CD4-positive, alpha-beta T cell (primary cell): ENCODE results near the gene LRRC36. TPM values are rescaled to one million over a fixed set of nuclear protein-coding genes. Genes with fewer than 3 reads are reported as not detected.

ENCODE experiments used
- ATAC-seq: fragments of 200-7000 bp; cut with Tn5 transposase; one replicate; pipeline ENCODE4 v1.10.0; 2022; ENCODE audit warnings: mild to moderate bottlenecking; ENCODE audit not compliant: poor library complexity
- CTCF ChIA-PET: fragments of 350-600 bp; sonication (Branson Sonifier 250); formaldehyde crosslinking; loops from one replicate; lab custom pipeline; 2021; ENCODE audit warnings: antibody characterized with exemption, inconsistent platforms; lab: Charles Lee
- POLR2A ChIA-PET: fragments of 350-600 bp; sonication (Branson Sonifier 250); formaldehyde crosslinking; loops from one replicate; lab custom pipeline; 2021; ENCODE audit warnings: antibody characterized with exemption, inconsistent platforms; lab: Charles Lee
- DNase-seq, 14 experiments: peaks; one replicate each; pipeline ENCODE4 v3.0.0-alpha.2; 2013 to 2020; ENCODE audit warnings: mixed read lengths in 2 of 14
- H3K27ac ChIP-seq, 2 donors: one replicate each; pipeline versions ENCODE4 v1.5.1 to v1.7.0; 2013; ENCODE audit warnings: low read length in 2 of 2, low read depth in 1 of 2, mild to moderate bottlenecking in 1 of 2
- H3K27me3 ChIP-seq, 2 experiments: 1 replicate in 1 of 2; 2 replicates in 1 of 2; pipeline versions ENCODE4 v1.6.1 to v1.7.0; 2013; ENCODE audit warnings: low read length in 2 of 2, control low read depth in 1 of 2, mild to moderate bottlenecking in 1 of 2, moderate library complexity in 1 of 2; ENCODE audit not compliant: insufficient read depth in 2 of 2, control insufficient read depth in 1 of 2
- H3K36me3 ChIP-seq: one replicate; pipeline ENCODE4 v1.6.1; 2013; ENCODE audit warnings: low read length, control low read depth; ENCODE audit not compliant: insufficient read depth
- H3K4me1 ChIP-seq: one replicate; pipeline ENCODE4 v1.6.1; 2013; ENCODE audit warnings: low read length, control low read depth; ENCODE audit not compliant: insufficient read depth
- H3K4me3 ChIP-seq: one replicate; pipeline ENCODE4 v1.5.1; 2013; ENCODE audit warnings: mild to moderate bottlenecking, low read length, moderate library complexity
- H3K9me3 ChIP-seq, 2 experiments: 1 replicate in 1 of 2; 2 replicates in 1 of 2; pipeline versions ENCODE4 v1.6.1 to v1.7.0; 2013; ENCODE audit warnings: low read length in 2 of 2, mild to moderate bottlenecking in 2 of 2, control low read depth in 1 of 2, moderate library complexity in 1 of 2; ENCODE audit not compliant: control insufficient read depth in 1 of 2, insufficient read depth in 1 of 2
- H3K27ac Mint-ChIP-seq: one replicate; pipeline ENCODE4 v1.8.0; 2020; ENCODE audit warnings: mixed read lengths
- H3K27me3 Mint-ChIP-seq: one replicate; pipeline ENCODE4 v1.8.0; 2021; ENCODE audit warnings: mixed read lengths
- H3K36me3 Mint-ChIP-seq: one replicate; pipeline ENCODE4 v1.8.0; 2021; ENCODE audit warnings: low read depth, mixed read lengths
- H3K4me1 Mint-ChIP-seq: one replicate; pipeline ENCODE4 v1.8.0; 2021; ENCODE audit warnings: low read depth, mixed read lengths
- H3K4me3 Mint-ChIP-seq: one replicate; pipeline ENCODE4 v1.8.0; 2020; ENCODE audit warnings: mild to moderate bottlenecking, mixed read lengths
- H3K9me3 Mint-ChIP-seq: one replicate; pipeline ENCODE4 v1.8.0; 2020; ENCODE audit warnings: mixed read lengths
- CTCF ChIP-seq: fragments of 200-600 bp; IDR thresholded peaks from one replicate; pipeline ENCODE4 v1.8.0; 2022; ENCODE audit warnings: antibody characterized with exemption, mild to moderate bottlenecking
- intact Hi-C, 2 experiments: fragments of 100-400 bp; cut with DNase I in 1 of 2; cut with micrococcal nuclease in 1 of 2; formaldehyde crosslinking; loops; one replicate each; pipeline versions ENCODE4 v1.15.1 to v1.9.0; 2023 to 2025; cut with DNase I, micrococcal nuclease
- total RNA-seq, 174 experiments: library from RNA in 2 of 174; stranded (reverse) in 2 of 174; gene quantifications; one replicate each; pipeline ENCODE4 v1.2.3 and lab custom pipeline; 2021 to 2026

Gene LRRC36
- total RNA-seq, 2 experiments from 2014 or later: not detected

DNA sequence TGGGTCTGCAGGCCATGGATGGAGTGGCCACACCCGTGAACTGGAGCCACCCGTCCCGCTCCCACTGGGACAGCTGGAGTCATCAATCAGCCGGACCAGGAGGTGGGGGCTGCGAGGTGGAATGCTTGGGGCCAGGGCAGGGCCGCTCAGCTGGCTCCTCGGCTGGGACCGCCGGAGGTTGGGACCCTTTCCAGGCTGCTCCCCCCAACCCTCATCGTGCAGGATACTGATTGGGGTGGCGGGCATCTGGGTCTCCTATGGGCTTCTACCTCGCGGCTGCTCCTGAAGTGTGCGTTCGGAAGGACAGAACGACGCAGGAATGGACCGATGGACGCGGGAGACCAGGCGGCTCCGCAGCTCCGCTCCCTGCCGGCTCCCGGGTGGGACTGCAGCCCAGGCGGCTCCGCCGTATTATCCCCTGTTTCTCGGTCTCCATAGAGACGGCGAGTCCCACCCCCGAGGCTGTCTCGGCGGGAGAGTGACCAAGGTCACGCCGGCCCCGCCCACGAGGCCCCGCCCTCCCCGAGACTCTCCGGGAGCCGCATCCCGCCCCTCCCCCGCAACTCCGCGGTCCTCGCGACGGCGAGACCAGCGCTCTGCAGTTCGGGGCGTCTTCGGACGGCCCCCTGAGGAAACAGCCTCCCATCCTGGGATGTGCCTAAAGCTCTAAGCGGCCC lies 66.6 kb downstream of the LRRC36 start, which contains the start of gene TPPP3:
Gene TPPP3, minus strand, starts transcription at position 388 of the 677 bp plus-strand sequence. CDS start 2,387 bp downstream, outside the sequence.
- Histone ChIP-seq H3K27me3 (peaks cover 37 to 44% of the 10 kb centered on the region in 2 experiments), H3K27ac (no peak within 1 kb of the TSS), H3K36me3 (no peaks in the 10 kb centered on the region), H3K9me3 (peaks cover 0 to 15% of the 10 kb centered on the region in 2 experiments), H3K4me1 (peaks cover 28% of the 10 kb centered on the region), H3K4me3 (peak within 1 kb of the TSS; percentile 28)
- Mint-ChIP-seq H3K4me3 (peak within 1 kb of the TSS; percentile 68), H3K36me3 (no peaks in the 10 kb centered on the region), H3K9me3 (no peaks in the 10 kb centered on the region), H3K4me1 (peaks cover 8% of the 10 kb centered on the region), H3K27ac (no peak within 1 kb of the TSS), H3K27me3 (peaks cover 41% of the 10 kb centered on the region)
- CTCF ChIA-PET: no interaction called here
- intact Hi-C loops: loop anchor here in 1 of 2 experiments (10.0 kb wide), 1 partner anchor 128 kb away; no protein-coding TSS in a partner anchor
- POLR2A ChIA-PET: no interaction called here
- ATAC-seq: peak; percentile 63
- peak; percentile 32 for TF ChIP-seq CTCF
- DNase-seq: peak in 7 of 14 experiments; percentile 18 to 74 (median 43)

DNA sequence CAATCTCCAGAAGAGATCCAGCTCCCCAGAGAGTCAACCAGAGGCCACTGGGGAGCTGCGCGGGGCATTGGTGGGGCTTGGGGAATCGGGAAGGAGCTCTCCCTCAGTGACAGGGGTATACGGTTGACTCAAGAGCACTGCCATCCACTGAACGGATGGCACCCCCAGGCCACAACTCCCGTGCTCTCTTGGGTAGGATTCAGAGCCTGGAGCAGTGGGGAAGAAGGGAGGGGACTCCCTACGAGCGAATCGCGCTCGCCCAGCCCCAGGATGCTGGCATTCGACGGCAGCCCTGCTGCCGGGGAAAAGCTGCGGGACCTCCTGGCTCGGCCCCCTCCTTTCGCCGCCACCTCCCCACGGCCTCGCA lies 67.2 kb downstream of the LRRC36 start:
- no peak overlapping the region for H3K27ac ChIP-seq
- Mint-ChIP-seq H3K4me1 (peaks cover 8% of the 10 kb centered on the region), H3K4me3 (peak overlapping the region; percentile 68), H3K27me3 (peaks cover 41% of the 10 kb centered on the region), H3K36me3 (no peaks in the 10 kb centered on the region), H3K9me3 (no peaks in the 10 kb centered on the region), H3K27ac (no peak overlapping the region)
- no peaks in the 10 kb centered on the region for H3K36me3 ChIP-seq
- H3K4me1 ChIP-seq: peaks cover 28% of the 10 kb centered on the region
- H3K27me3 ChIP-seq: peaks cover 37 to 44% of the 10 kb centered on the region in 2 experiments
- intact Hi-C loops: loop anchor here in 1 of 2 experiments (10.0 kb wide), 1 partner anchor 129 kb away; no protein-coding TSS in a partner anchor
- no peak for TF ChIP-seq CTCF
- POLR2A ChIA-PET: no interaction called here
- peak overlapping the region; percentile 28 for H3K4me3 ChIP-seq
- peaks cover 0 to 15% of the 10 kb centered on the region in 2 experiments for H3K9me3 ChIP-seq
- ATAC-seq: no peak
- CTCF ChIA-PET: no interaction called here
- DNase-seq: peak in 1 of 14 experiments; percentile 21

DNA sequence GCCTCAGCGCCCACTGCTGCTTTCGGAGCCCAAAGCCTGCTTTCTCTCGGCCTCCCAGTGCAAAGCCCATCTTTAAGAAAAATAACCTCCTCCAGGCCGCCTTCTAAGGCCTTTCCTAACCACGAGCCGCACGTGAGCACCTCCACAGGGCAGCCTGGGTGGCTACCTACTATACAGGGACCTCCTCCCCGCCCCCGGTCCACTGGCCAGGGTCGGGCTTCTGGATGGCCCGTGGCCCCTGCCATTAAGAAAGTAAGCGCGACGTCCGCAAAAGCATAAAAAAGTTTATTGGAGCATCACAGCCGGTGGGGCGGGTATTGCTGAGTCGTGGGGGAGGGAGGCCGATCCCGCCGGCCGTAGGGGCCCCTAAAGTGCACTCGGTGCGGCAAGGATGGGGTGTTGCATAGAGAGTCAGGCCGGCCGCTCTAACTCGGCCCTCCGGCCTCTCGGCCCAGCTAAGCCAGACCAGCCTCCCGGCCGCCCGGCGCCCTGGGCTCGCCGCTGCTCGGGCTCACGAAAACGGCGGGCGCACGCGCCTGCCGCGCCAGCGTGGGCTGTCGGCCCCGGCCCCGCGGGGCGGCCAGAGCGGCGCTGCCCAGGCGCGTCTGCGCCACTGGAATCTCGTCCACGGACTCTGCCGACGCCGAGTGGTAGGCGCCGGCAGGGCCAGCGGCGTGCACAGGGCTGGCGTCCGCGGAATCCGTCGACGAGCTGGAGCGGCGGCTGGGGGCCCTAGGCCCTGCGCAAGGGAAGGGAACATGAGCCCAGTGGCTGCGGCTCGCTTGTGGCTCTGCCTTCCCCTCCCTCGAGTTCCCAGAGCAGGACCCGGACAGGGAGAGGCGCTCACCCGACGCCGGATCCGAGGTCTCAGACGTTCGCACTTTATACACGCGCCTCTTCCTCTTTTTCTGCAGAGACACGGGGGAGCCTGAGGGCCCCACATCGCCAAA lies 67.8 kb downstream of the LRRC36 start:
- intact Hi-C loops: loop anchor here (5.0 to 10.0 kb wide), 3 partner anchors 117 to 417 kb away; partner anchors contain the start of gene PLEKHG4 (in 1 of the 2)
- Histone ChIP-seq H3K4me1 (peaks cover 32% of the 10 kb centered on the region), H3K27ac (no peak overlapping the region), H3K4me3 (peak overlapping the region; percentile 28), H3K36me3 (no peaks in the 10 kb centered on the region), H3K9me3 (peaks cover 0 to 15% of the 10 kb centered on the region in 2 experiments), H3K27me3 (peaks cover 37 to 44% of the 10 kb centered on the region in 2 experiments)
- Mint-ChIP-seq H3K4me3 (peak overlapping the region; percentile 68), H3K27me3 (peaks cover 41% of the 10 kb centered on the region), H3K27ac (no peak overlapping the region), H3K4me1 (peaks cover 8% of the 10 kb centered on the region), H3K36me3 (no peaks in the 10 kb centered on the region), H3K9me3 (no peaks in the 10 kb centered on the region)
- ATAC-seq: no peak
- peak in 2 of 14 experiments; percentile 43 to 47 for DNase-seq
- POLR2A ChIA-PET: no interaction called here
- TF ChIP-seq CTCF: no peak
- CTCF ChIA-PET: no interaction called here
